ENCODE measurements around the gene NOL12. TPM values are rescaled to one million over a fixed set of nuclear protein-coding genes. Genes with fewer than 3 reads are reported as not detected.

NOL12 gene
- total RNA-seq, 1 donor from 2014 or later, result 23.0 TPM

DNA sequence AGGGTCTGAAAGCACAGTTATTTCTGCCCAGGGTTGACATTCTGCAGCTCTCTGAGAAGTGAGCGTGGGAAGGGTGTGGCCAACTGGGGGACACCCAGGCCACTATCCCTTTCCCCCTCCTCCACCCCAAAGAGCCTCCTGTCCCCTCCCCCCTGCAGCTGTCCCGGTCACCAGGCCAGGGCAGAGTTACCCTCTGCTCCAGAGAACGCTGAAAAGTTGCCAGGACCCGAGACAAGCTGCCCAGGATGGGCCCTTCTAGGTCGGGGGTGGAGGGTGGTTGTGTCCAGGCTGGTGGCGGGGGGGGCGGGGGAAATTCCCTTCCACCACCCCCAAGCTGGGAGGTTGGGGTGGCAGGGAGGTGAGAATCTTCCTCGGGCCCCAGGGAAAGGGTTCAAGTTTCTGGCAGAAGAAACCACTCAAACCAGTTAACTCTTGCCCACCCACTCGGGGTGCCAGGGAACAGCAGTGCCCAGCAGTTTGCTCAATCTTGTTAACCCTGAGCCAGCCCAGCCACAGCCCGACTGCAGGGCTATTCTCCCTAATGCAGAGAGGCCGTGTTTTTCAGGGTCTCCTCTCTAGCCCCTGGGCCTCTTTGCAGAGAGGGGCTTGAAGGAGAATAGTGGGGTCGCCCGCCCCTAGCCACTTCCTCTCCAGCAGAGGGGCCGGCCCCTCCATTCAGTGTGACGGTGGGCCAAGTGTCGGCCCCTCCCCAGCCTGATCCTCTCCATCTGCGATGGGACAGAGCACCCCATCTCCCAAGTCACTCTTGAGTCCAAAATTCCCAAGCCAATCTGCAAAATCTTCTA is 10.0 kb upstream of the NOL12 start:
- intact Hi-C loops (cut with DNase I), result no loop called here
- H3K4me3 ChIP-seq, result peak overlapping the region; percentile 69
- peaks cover 28% of the 10 kb centered on the region for H3K36me3 ChIP-seq
- ATAC-seq (peak; percentile 0 to 17), DNase-seq (peak; percentile 53)
- H3K27me3 ChIP-seq (ENCODE audit: low read depth), result no peaks in the 10 kb centered on the region
- H3K27ac ChIP-seq, result peak overlapping the region; percentile 85
- TF ChIP-seq, protein P1, sequence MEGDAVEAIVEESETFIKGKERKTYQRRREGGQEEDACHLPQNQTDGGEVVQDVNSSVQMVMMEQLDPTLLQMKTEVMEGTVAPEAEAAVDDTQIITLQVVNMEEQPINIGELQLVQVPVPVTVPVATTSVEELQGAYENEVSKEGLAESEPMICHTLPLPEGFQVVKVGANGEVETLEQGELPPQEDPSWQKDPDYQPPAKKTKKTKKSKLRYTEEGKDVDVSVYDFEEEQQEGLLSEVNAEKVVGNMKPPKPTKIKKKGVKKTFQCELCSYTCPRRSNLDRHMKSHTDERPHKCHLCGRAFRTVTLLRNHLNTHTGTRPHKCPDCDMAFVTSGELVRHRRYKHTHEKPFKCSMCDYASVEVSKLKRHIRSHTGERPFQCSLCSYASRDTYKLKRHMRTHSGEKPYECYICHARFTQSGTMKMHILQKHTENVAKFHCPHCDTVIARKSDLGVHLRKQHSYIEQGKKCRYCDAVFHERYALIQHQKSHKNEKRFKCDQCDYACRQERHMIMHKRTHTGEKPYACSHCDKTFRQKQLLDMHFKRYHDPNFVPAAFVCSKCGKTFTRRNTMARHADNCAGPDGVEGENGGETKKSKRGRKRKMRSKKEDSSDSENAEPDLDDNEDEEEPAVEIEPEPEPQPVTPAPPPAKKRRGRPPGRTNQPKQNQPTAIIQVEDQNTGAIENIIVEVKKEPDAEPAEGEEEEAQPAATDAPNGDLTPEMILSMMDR (IDR thresholded peaks at IDR 0.05), result no peak
- H3K9me3 ChIP-seq, result no peaks in the 10 kb centered on the region
- peaks cover 53% of the 10 kb centered on the region for H3K4me1 ChIP-seq

DNA sequence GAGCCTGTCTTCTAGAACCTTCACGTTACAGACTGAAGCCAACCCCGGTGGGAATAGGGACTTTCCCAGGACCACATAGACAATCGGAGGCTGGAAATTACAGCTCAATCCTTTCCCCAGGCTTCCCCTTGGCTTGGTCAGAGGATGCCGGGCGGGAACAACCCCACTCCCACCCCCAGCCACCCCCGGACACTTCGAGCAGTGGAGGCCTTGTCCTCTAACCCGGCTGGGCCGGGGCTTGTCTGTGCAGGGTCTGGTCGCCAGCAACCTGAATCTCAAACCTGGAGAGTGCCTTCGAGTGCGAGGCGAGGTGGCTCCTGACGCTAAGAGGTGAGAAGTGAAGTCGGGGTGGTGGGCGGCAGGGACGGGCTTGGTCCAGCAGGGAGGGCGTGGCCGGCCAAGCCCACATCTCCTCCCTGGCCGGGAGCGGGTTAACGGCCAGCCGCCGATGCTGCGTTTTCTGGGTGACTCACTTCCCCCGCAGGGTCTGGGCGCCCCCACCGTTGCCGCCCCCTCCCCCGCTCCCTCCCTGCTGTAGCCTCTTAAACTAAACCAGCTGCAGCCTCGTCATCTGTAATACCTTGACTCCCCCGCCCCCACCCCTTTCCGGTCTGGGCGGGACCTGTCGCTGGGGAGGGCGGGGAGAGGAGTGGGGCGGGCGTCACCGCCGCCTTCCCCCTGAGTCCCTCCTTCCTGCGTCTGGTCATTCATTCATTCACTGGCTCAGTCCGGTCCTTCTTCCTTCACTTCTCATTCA is 9.2 kb upstream of the NOL12 start:
- peak; percentile 75 to 76 for ATAC-seq
- TF ChIP-seq, protein P1 (IDR thresholded peaks at IDR 0.05), result no peak
- peak; percentile 88 for DNase-seq
- H3K27me3 ChIP-seq (ENCODE audit: low read depth), result no peaks in the 10 kb centered on the region
- peak overlapping the region; percentile 85 for H3K27ac ChIP-seq
- intact Hi-C loops (cut with DNase I), result no loop called here
- H3K4me1 ChIP-seq, result peaks cover 61% of the 10 kb centered on the region
- no peaks in the 10 kb centered on the region for H3K9me3 ChIP-seq
- H3K36me3 ChIP-seq, result peaks cover 28% of the 10 kb centered on the region
- peak overlapping the region; percentile 69 for H3K4me3 ChIP-seq

DNA sequence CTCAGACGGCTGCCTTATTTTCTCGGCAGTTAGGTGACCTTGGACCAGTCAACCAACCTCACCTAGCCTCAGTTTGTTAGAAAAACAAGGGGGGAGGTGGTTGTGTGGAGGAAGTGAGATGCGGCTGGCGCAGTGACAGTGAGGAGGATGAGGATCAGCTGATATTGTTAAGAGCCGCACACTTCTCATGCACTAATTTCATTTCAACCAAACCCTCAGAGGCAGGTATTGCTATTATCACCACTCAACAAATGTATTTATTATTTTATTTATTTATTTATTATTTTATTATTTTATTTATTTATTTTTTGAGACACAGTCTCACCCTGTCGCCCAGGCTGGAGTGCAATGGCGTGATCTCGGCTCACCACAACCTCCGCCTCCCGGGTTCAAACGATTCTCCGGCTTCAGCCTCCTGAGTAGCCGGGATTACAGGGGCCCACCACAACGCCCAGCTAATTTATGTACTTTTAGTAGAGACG is 8.6 kb upstream of the NOL12 start:
- H3K4me1 ChIP-seq, result peaks cover 56% of the 10 kb centered on the region

DNA sequence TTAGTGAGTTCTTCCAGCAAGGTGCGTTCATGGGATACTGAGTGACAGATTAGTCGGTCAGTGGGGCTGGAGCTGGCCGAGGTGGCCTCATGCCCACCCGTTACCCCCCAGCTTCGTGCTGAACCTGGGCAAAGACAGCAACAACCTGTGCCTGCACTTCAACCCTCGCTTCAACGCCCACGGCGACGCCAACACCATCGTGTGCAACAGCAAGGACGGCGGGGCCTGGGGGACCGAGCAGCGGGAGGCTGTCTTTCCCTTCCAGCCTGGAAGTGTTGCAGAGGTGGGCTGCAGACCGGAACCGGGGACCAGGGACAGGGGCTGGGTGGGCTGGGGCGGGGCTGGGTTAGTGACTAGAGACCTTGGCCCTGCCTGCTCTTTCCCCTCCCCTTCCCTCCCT is 7.8 kb upstream of the NOL12 start:
- H3K9me3 ChIP-seq, result no peaks in the 10 kb centered on the region
- intact Hi-C loops (cut with DNase I), result no loop called here
- ATAC-seq, result no peak
- no peak overlapping the region for H3K27ac ChIP-seq
- H3K36me3 ChIP-seq, result peaks cover 28% of the 10 kb centered on the region
- TF ChIP-seq, protein P1 (IDR thresholded peaks at IDR 0.05), result no peak
- no peaks in the 10 kb centered on the region for H3K27me3 ChIP-seq (ENCODE audit: low read depth)
- H3K4me3 ChIP-seq, result no peak overlapping the region
- no peak for DNase-seq
- H3K4me1 ChIP-seq, result peaks cover 49% of the 10 kb centered on the region

More for the DNA sequence above, 8.6 kb upstream of the NOL12 start:
- ATAC-seq, result no peak
- DNase-seq, result no peak
- intact Hi-C loops (cut with DNase I), result no loop called here
- Histone ChIP-seq H3K36me3 (peaks cover 28% of the 10 kb centered on the region), H3K4me3 (peak overlapping the region; percentile 69), H3K9me3 (no peaks in the 10 kb centered on the region), H3K27ac (peak overlapping the region; percentile 85), H3K27me3 (ENCODE audit: low read depth) (no peaks in the 10 kb centered on the region)
- TF ChIP-seq, protein P1 (IDR thresholded peaks at IDR 0.05), result no peak

DNA sequence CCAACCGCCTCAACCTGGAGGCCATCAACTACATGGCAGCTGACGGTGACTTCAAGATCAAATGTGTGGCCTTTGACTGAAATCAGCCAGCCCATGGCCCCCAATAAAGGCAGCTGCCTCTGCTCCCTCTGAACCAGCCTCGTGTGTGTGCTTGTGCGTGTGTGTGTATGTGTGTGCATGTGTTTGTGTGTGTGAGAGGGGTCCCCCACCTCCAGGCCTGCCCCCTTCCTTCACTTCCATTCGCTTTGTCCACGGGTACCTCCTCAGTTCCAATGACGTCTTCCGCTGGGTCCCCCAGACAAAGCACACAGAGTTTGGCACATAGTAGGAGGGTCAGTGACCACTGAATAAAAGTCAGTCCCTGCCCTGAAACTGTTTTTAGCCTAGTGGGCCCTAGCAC is 6.5 kb upstream of the NOL12 start:
- Histone ChIP-seq H3K4me3 (no peak overlapping the region), H3K27ac (no peak overlapping the region), H3K9me3 (no peaks in the 10 kb centered on the region), H3K4me1 (peaks cover 38% of the 10 kb centered on the region), H3K27me3 (ENCODE audit: low read depth) (no peaks in the 10 kb centered on the region), H3K36me3 (peaks cover 28% of the 10 kb centered on the region)
- intact Hi-C loops (cut with DNase I), result no loop called here
- ATAC-seq (no peak), DNase-seq (no peak)
- TF ChIP-seq, protein P1 (IDR thresholded peaks at IDR 0.05), result no peak
